Measurements from ENCODE around the gene MEAK7. TPM values are rescaled to one million over a fixed set of nuclear protein-coding genes. Genes with fewer than 3 reads are reported as not detected.

Gene MEAK7
- total RNA-seq, 1 donor from 2014 or later = 34.2 TPM

GRCh38 chr16:84467709-84468108, 36.8 kb downstream of the MEAK7 start:
- DNase-seq (ENCODE audit: low read depth) = no peak

DNA sequence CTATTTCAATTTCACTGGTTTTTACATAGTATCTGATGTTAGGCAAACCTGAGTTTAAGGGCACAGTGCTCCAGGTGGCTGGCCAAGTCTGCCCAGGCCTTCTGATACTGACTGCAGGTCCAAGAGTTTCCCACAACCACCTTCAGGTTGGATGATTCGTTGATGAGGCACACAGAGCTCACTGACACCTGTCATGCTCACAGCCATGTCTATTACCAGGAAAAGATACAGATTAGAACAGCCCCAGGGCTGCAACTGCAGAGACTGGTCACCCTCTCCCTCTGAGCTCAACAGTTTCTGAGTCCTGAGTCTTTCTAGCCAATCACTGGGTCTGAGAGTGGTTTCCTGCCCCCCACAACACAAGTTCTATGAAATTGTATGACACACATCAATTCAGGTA, 37.2 kb downstream of the MEAK7 start:
- DNase-seq (ENCODE audit: low read depth) = no peak

DNA sequence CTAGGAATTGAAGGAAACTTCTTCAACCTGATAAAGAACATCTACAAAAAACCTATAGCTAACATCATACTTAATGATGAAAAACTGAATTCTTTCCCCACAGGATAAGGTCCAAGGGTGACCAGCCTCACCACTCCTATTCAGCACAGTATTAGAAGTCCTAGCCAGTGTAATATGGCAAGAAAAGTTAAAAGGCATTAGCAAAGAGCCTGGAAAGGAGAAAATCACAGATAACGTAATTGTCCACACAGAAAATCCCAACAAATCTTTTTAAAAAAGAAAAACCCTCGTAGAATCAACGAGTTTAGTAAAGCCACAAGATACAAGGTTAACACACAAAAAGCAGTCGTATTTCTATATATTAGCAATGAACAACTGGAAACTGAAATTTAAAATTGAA, 37.8 kb downstream of the MEAK7 start:
- no peak for DNase-seq (ENCODE audit: low read depth)

GRCh38 chr16:84465154-84465553, 39.3 kb downstream of the MEAK7 start:
- no peak for DNase-seq (ENCODE audit: low read depth)

DNA sequence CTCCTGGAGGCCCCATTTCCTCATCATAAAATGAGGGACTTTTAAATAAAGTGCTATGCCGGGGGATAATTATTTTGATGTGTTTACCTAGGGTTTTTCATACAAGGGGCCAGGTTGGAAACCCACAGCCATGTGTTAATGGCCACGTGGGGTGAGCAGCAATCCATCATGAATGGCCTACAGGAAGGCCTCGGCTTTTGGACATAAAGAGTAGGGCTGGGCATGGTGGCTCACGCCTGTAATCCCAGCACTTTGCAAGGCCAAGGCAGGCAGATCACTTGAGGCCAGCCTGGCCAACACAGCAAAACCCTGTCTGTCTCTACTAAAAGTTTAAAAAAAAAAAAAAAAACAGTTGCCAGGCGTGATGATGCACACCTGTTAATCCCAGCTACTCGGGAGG, 40.3 kb downstream of the MEAK7 start:
- DNase-seq (ENCODE audit: low read depth) = no peak

GRCh38 chr16:84463221-84463620, 41.2 kb downstream of the MEAK7 start:
- DNase-seq (ENCODE audit: low read depth) = no peak

GRCh38 chr16:84462296-84463210, 41.9 kb downstream of the MEAK7 start:
- DNase-seq (ENCODE audit: low read depth) = no peak

DNA sequence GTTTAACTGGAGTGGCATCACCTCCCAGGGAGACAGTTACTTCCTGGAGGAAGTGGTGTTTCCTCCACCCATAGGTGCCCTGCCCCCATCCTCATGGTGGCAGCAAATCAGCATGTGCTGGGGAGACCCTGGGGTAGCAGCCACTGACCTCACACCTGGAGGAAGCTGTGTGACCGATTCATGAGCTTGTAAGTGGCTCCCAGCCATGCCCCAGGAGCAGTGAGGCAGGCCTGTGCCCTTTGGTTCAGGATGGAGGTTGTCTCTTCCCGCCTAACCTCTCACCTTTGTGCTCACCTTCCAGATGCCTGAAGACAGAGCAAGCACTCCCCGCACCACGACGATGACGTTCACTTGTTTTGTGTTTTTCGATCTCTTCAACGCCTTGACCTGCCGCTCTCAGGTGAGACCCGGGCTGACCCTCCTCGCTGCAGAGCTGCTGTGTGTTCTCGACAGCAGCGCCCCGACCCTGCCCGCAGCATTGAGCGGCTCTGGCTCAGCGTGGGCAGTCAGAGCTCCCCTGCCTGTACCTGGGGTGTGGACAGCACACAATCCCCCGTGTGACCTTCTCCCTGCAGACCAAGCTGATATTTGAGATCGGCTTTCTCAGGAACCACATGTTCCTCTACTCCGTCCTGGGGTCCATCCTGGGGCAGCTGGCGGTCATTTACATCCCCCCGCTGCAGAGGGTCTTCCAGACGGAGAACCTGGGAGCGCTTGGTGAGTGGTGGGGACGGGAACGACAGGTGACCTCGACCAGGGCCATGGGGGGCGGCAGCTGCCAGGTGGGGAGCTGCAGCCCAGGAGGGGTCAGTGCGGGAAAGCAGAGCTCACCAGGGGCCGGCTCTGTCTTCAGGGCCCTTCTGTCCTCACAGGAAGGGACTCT, 42.8 kb downstream of the MEAK7 start:
- DNase-seq (ENCODE audit: low read depth) = no peak

DNA sequence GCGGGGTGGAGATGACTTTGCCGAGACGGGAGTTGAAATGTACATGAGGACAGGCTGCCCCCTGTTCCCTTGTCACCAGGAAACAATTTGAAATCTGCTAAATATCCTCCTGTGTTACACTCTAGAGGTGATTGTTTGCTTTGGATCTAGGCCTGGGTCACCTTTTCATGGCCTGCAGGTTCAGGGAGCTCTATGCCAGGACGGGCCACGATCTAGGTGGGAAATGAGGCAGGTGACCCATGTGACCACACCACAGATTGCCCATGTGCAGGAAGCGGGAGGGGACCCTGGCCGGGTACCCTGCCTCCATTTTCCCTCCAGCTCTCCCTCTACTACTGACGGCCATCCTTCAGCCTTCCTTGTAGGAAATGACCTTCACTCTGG, 43.4 kb downstream of the MEAK7 start:
- no peak for DNase-seq (ENCODE audit: low read depth)

GRCh38 chr16:84460406-84461028, 43.9 kb downstream of the MEAK7 start:
- DNase-seq (ENCODE audit: low read depth) = no peak

DNA sequence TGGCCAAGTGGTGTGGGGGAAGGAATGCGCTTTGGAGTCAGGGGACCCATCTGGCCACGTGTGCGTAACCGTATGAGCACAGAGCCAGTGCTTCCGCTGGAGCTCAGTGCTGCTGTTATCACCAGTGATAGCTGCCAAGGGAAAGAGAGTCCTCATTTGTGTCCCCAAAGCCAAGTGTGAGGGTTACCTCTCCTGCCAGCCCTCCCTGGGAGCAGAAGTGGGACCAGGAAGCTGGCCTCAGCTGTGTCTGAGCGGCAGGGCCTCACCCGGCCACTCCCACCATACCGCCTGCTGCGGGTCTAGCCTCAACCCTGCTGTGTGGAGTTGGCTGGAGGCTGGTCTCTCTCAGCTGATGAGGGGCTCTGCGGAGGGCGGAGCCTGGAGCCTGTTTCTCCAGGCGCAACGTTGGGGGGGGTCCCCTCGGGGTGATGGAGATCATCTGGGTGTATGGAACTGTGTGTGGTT, 44.5 kb downstream of the MEAK7 start:
- DNase-seq (ENCODE audit: low read depth) = no peak

- DNase-seq (ENCODE audit: low read depth) = no peak
Observed at GRCh38 chr16:84459533-84459894, 44.9 kb downstream of the MEAK7 start.

DNA sequence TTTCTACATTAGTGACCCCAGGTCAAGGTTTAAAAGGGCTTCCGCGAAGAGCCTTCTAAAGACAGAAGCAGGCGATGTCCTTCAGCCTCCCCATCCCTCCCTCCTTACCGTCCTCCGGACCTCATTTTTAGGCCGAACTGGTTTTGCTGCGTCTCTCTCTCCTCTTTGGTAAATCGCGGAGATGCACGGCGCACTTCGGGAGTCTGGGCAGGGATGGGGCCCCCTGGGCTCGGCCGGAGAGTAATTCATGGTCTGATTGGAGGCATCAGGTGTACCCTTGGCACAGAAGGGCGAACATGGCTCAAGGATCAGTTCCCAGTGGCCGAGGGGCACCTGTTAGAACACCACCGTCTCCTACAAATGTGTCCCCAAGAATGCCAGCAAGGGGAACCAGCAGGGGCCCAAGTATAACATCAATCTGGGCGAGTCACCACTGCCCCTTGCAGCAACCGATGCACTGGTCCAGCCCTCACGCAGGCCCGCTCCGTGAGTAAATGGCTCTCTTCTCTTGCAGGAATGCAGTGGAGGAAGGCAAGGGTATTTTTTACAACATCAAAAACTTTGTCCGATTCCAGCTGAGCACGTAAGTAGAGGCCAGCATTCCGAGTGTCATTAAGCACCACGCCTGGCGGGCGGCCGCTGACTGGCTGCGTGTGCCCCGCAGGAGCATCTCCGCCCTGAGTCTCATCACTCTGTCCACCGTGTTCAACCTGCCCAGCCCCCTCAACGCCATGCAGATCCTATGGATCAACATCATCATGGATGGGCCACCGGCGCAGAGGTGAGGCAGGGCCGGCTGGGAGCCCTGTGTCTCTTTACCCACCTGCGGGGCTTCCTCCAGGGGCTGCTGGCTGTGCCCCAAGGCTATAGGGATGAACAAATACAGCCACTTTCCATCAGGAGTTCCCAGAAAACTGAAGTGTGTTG, 45.6 kb downstream of the MEAK7 start:
- no peak for DNase-seq (ENCODE audit: low read depth)

GRCh38 chr16:84455031-84455430, 49.4 kb downstream of the MEAK7 start:
- DNase-seq (ENCODE audit: low read depth) = no peak

Other genes starting within 250 kb of the MEAK7 start
- 0.05 TPM in 1 of 2 replicates, not detected in the other for gene WFDC1, start 209.8 kb downstream of the MEAK7 start, total RNA-seq
- gene ATP2C2, start 136.1 kb downstream of the MEAK7 start, total RNA-seq = 7.1 TPM in 1 of 2 replicates, not detected in the other
- gene COTL1, start 113.4 kb upstream of the MEAK7 start, total RNA-seq = 100 and 192 TPM in 2 replicates
- 152 and 155 TPM in 2 replicates for gene KLHL36, start 143.9 kb upstream of the MEAK7 start, total RNA-seq
- 39.6 and 86.7 TPM in 2 replicates for gene USP10, start 195.3 kb upstream of the MEAK7 start, total RNA-seq

Measured in renal cortical epithelial cell (primary cell).